ENCODE results near the gene GPNMB. TPM values are rescaled to one million over a fixed set of nuclear protein-coding genes. Genes with fewer than 3 reads are reported as not detected.

GPNMB gene
- total RNA-seq, 2 donors from 2014 or later: 10.0 to 49.9 TPM

DNA sequence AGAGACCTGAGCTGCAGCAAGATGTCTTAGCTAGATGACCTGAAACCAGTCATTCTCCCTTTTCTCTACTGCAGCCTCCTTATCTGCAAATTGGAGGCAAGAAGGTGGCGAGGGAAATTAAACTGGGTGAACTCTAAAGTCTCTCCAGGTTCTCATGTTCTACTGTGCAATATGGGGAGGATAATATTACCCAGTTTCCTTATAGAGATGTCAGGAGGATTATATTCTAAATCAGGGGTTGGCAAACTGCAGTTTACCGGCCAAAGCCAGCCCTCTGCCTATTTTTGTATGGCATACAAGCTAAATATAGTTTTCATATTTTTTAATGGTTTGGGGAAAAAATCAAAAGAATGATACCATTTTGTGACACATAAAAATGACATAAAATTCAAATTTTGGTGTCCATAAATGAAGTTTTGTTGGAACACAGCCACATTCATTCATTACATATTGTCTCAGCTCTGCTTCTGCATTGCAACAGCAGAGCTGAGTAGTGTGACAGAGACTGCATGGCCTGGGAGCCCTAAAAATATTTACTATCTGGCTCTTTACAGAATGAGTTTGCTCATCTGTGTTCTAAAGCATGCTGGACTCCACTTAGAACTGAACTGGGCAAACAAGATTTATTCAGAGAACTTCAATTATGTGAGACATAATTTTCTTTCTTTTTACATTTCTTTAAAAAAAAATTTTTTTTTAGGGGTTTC, 33.4 kb downstream of the GPNMB start:
- no peak overlapping the region for H3K4me3 ChIP-seq
- H3K36me3 ChIP-seq: no peaks in the 10 kb centered on the region
- no peak overlapping the region for H3K27ac ChIP-seq
- H3K27me3 ChIP-seq (replicated peaks; ENCODE audit: insufficient read depth): no peaks in the 10 kb centered on the region
- H3K9me3 ChIP-seq: no peaks in the 10 kb centered on the region
- intact Hi-C loops (cut with DNase I): loop anchor here (10.0 kb wide), 1 partner anchor 265 kb away; no protein-coding TSS in a partner anchor
- no peaks in the 10 kb centered on the region for H3K4me1 ChIP-seq (replicated peaks)
- no peak for TF ChIP-seq POLR2AphosphoS5 (IDR thresholded peaks at IDR 0.05)
- TF ChIP-seq, protein P1, sequence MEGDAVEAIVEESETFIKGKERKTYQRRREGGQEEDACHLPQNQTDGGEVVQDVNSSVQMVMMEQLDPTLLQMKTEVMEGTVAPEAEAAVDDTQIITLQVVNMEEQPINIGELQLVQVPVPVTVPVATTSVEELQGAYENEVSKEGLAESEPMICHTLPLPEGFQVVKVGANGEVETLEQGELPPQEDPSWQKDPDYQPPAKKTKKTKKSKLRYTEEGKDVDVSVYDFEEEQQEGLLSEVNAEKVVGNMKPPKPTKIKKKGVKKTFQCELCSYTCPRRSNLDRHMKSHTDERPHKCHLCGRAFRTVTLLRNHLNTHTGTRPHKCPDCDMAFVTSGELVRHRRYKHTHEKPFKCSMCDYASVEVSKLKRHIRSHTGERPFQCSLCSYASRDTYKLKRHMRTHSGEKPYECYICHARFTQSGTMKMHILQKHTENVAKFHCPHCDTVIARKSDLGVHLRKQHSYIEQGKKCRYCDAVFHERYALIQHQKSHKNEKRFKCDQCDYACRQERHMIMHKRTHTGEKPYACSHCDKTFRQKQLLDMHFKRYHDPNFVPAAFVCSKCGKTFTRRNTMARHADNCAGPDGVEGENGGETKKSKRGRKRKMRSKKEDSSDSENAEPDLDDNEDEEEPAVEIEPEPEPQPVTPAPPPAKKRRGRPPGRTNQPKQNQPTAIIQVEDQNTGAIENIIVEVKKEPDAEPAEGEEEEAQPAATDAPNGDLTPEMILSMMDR (IDR thresholded peaks at IDR 0.05): no peak
- TF ChIP-seq POLR2A (IDR thresholded peaks at IDR 0.05): no peak
- WGBS: 96% methylated on average over 2 of the region's 2 CpGs
- DNase-seq (ENCODE audit: low spot score): no peak

DNA sequence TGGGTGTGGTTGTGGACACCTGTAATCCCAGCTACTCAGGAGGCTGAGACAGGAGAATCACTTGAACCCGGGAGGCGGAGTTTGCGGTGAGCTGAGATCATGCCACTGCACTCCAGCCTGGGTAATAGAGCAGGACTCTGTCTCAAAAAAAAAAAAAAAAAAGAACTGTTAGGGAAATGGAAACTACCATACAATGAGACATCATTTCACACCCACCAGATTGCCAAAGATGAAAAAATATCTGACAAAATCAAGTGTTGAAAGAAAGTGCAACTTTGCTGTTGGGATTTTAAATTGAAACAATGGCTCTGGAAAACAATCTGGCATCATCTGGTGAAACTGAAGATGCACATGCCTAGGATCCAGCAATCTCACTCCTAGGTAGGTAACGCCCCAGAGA, 36.5 kb downstream of the GPNMB start:
- H3K27ac ChIP-seq: no peak overlapping the region
- H3K36me3 ChIP-seq: no peaks in the 10 kb centered on the region
- intact Hi-C loops (cut with DNase I): no loop called here
- H3K4me1 ChIP-seq (replicated peaks): no peaks in the 10 kb centered on the region
- DNase-seq (ENCODE audit: low spot score): no peak
- no peaks in the 10 kb centered on the region for H3K9me3 ChIP-seq
- 91% methylated on average over 4 of the region's 4 CpGs for WGBS
- no peaks in the 10 kb centered on the region for H3K27me3 ChIP-seq (replicated peaks; ENCODE audit: insufficient read depth)
- TF ChIP-seq, protein P1 (IDR thresholded peaks at IDR 0.05): no peak
- TF ChIP-seq POLR2AphosphoS5 (IDR thresholded peaks at IDR 0.05) (no peak), POLR2A (IDR thresholded peaks at IDR 0.05) (no peak)
- H3K4me3 ChIP-seq: no peak overlapping the region

DNA sequence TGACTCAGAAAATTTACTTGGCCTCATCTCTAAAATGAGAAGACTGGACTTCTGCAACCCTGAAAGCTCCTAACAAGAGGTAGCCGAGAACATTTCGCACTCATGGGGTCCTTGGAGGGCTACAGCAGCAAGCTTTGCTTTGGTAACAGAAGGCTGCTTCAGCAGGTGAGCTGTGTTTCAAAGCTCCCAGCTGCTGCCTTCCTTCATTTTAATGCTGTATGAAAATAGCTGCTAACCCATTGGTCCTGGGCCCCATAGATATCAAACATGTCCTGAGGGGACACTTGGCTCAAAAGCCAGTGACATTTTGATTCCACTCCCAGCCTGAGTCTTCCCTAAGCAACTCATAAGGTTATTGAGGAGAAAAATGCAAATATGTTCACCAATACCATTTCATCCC, 38.3 kb downstream of the GPNMB start:
- H3K4me3 ChIP-seq: no peak overlapping the region
- H3K27me3 ChIP-seq (replicated peaks; ENCODE audit: insufficient read depth): no peaks in the 10 kb centered on the region
- no peaks in the 10 kb centered on the region for H3K9me3 ChIP-seq
- TF ChIP-seq POLR2AphosphoS5 (IDR thresholded peaks at IDR 0.05) (no peak), POLR2A (IDR thresholded peaks at IDR 0.05) (no peak)
- TF ChIP-seq, protein P1 (IDR thresholded peaks at IDR 0.05): no peak
- H3K36me3 ChIP-seq: no peaks in the 10 kb centered on the region
- DNase-seq (ENCODE audit: low spot score): no peak
- no peaks in the 10 kb centered on the region for H3K4me1 ChIP-seq (replicated peaks)
- 91% methylated on average over 2 of the region's 2 CpGs for WGBS
- no peak overlapping the region for H3K27ac ChIP-seq
- intact Hi-C loops (cut with DNase I): no loop called here

DNA sequence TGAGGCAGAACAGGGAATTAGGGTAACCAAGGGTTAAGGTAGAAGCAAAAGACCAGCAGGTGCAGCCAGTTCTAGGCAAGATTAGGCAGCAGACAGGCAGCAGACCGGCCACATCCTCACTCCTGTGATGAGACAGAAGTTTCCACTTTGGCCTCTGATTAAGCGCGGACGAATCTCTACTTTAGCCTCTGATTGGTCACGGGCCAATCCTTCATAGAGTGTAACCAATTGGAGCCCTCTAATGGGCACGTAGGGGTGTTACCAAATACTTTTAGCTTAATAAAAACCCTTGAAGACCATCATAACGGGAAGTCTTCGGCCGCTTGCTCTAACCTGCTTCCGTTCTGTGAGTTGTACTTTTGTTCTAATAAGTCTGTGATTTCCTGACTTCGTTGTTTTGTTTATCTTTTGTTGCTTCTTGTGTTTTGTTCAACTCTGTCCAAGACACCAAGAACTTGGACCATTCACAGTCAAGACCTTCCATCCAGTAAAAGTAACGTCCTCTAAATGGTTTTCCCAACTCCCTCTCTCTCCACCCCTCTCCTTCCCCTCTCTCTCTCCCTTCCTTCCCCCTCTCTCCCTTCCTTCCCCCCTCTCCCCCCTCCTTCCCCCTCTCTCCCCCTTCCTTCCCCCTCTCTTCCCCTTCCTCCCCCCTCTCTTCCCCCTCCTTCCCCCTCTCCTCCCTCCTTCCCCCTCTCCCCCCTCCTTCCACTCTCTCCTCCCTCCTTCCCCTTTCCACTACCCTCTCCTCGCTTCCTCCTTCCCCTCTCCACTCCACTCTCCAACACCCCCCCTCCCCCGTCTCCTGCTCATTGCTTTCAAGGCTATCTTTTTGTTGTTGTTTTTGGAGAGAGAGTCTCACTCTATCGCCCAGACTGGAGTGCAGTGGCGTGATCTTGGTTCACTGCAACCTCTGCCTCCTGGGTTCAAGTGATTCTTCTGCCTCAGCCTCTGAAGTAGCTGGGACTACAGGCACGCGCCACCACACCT, 39.4 kb downstream of the GPNMB start:
- Histone ChIP-seq H3K27me3 (replicated peaks; ENCODE audit: insufficient read depth) (no peaks in the 10 kb centered on the region), H3K9me3 (no peaks in the 10 kb centered on the region), H3K4me3 (no peak overlapping the region), H3K4me1 (replicated peaks) (no peaks in the 10 kb centered on the region), H3K27ac (no peak overlapping the region), H3K36me3 (no peaks in the 10 kb centered on the region)
- no peak for DNase-seq (ENCODE audit: low spot score)
- no peak for TF ChIP-seq POLR2AphosphoS5 (IDR thresholded peaks at IDR 0.05)
- TF ChIP-seq, protein P1 (IDR thresholded peaks at IDR 0.05): no peak
- no peak for TF ChIP-seq POLR2A (IDR thresholded peaks at IDR 0.05)
- intact Hi-C loops (cut with DNase I): no loop called here
- WGBS: 79% methylated on average over 18 of the region's 18 CpGs

Measured in prostate gland (tissue), 2 donors.